NCI-H510A (cell line): Measurements from ENCODE around the gene TAP1.

Experiments
- DNase-seq: peaks from one replicate; lab custom pipeline; 2025; lab: John Stamatoyannopoulos, UW

Gene TAP1

GRCh38 chr6:32803416-32803815 is 50.1 kb downstream of the TAP1 start:
- DNase-seq: no peak

- no peak for DNase-seq
Measured at GRCh38 chr6:32799740-32800139, 53.8 kb downstream of the TAP1 start.

DNA sequence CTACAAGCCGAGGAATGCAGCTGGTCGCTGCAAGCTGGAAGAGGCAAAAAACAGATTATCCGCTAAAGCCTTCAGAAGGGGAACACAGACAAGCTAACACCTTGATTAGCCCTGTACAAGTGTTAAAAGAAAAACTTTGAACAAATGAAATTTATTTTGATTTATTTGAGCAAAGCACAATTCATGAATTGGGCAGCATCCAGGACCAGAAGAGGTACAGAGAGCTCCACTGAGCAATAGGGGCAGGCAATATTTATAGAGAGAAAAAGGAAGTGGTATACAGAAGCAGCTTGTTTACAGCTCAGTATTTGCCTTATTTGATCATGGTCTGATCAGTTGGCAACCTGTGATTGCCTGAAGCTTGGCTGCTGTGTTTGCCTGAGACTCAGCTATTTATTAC is 54.3 kb downstream of the TAP1 start:
- no peak for DNase-seq

DNA sequence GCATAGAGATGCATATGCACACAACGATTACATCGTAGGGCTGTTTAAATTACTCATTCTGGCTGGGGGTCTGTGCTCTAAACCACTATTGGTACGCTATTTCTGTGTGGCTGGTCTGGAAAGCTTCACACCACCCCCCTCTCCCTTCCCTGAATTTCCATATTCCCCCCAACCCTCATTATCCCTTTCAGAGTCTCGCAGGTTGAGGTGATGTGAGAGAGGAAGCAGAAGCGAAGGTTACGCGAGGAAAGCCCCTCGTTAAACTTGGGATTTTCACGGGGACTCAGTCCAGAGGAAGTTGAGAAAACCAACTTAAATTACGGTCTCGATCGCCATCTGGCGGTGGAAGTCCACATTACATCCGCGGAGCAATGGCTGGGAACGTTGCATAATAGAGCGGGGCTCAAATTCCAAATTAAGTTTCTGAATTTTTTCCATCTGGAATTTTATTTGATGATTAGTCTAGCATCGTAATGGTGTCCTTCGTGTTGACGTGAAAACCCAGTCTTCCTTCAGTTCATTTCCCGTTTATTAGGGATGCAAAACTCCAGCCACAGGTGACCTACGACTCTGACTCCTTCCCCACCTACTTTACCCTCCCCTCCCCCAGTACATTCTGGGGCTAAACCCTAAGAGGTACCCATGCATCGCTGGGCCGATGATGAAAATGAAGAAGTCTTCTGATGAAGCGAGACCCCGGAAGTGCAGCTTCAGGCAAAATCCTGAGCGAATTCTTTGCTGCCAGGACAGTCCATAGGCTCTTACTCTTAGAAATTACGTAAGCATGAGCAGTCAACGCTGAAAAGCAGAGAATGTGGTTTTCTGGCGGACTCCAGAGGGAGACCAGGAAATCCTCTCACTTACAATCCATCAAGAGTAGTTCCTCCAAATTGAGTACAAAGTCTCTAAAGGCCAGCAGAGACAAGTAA is 56.4 kb downstream of the TAP1 start:
- DNase-seq: no peak
